Measurements from ENCODE around the gene PRKCE.
A peak's percentile ranks its signal among the peaks of the same experiment; 100 is the strongest.

Gene PRKCE

GRCh38 chr2:45975752-45976517 lies 324.5 kb downstream of the PRKCE start:
- DNase-seq: no peak

GRCh38 chr2:45978302-45978859 lies 326.9 kb downstream of the PRKCE start:
- DNase-seq: no peak

GRCh38 chr2:45979065-45979464 lies 327.6 kb downstream of the PRKCE start:
- peak; percentile 59 to 96 (median 90) for DNase-seq

DNA sequence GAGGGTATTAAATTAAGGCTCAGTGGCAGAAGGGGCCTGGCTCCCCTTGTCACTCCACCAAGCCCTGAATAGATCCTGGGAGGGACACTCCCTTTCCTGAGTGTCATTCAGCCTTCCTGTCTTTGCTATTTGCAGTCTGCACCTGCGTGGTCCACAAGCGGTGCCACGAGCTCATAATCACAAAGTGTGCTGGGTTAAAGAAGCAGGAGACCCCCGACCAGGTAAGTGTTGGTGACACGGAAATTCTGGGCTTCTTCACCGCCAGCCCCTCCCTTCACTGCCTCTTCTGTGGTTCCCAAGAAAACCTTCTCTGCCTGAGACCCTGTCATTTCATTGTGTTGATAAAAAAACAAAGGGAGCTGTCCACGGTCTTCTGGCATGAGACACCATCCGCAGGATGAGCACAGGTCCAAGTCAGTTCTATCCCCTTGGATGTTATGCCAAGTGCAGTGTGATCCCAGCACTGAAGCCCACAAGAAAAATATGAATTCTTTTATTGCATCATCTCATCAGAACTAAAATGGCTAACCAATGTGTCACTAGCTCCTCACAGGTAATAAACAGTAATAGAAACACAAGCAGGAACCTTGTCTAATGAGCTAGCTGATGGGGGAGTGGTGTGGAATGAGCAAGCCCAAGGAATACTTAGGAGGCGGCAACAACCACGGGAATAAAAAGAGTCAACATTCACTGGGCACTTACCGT lies 328.8 kb downstream of the PRKCE start:
- peak; percentile 7 to 50 (median 16) for DNase-seq

- no peak for DNase-seq
These were observed 330.0 kb downstream of the PRKCE start for GRCh38 chr2:45981384-45981930.

GRCh38 chr2:45982096-45982495 lies 330.6 kb downstream of the PRKCE start:
- DNase-seq: no peak

GRCh38 chr2:45983213-45983612 lies 331.7 kb downstream of the PRKCE start:
- DNase-seq: no peak

GRCh38 chr2:45984366-45984765 lies 332.9 kb downstream of the PRKCE start:
- no peak for DNase-seq

DNA sequence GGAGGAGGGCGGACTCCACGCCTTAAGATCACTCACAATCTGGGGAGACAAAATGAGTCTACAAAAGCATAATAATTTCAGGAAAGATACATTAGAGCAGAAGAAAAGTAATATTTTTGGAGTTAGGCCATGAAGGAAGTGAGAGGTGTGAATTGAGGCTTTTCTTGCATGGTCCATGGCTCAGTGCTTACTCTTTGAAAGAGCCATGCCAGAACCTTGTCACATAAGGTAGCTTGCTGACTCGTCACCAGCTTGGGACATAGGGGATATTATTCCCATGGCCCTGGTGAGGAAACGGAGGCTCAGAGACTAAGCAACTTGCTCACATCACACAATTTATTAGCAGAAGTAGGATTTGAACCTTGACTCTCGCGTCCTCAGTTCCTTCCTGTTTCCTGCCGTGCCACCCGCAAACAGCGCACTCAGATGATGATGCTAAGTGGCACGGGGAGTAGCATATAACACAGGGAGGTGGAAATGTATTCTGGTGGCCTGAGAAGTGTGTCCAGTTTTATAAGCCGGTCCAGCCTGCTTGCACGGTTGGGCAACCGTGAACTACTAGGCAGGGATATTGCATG lies 333.5 kb downstream of the PRKCE start:
- DNase-seq: no peak

DNA sequence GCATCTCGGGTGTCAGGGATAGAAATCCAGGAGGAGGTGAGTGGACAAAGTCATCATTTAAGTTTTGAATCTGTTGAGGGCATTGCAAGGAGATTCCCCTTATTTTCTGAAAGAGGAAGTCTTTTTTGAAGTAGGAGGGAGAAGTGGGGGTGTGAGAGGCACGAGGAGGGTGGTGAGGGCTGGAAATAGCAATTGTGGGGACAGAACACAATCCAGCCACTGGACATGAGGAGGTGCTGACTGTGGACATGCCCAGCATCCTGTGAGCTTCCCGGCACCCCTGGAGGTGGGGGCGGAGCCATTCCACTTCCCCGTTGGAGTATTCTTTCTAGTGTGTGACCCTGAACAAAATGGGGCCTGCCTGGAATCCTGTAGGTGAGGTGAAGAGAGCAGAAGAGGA lies 335.0 kb downstream of the PRKCE start:
- peak in 1 of 3 experiments; percentile 16 for DNase-seq

DNA sequence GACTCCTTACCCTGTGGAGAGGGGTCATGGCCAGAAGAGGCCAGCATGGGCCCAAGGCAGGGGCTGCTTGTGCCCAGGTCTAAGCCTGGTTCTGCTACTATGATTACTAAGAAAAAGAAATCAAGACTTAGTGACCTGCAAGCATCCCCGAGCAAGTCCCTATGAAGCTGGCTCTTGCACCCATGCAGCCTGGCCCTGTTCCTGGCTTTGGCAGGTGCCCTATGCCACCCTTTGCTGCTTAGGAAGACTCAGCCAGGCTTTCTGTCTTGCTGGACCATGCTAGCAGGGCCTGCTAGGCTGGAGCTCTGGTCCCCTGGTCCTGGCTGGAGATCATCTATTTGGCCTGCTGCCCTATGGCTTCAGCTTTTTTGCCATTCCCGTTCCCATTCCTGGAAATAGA lies 336.4 kb downstream of the PRKCE start:
- no peak for DNase-seq

DNA sequence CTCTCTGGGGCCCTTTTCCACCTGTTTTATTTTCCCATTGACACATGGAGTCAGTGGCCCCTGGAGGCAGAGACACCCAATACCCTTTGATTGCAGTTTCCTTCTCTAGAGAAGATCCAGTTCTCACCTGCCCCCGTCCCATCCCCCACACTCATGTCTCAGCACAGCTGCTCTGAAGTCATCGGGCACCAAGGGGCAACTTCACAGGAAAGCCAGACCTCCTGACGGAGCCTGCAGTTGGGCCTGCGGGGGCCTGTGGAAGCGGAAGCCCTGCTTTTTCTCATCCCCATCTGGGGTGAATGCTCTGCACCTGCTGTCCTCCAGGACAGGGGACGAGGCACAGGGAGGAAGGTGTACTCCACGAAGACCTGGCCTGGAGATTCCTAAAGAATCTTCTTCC lies 337.4 kb downstream of the PRKCE start:
- DNase-seq: peak in 2 of 3 experiments; percentile 12 to 29

- no peak for DNase-seq
These were observed 338.7 kb downstream of the PRKCE start for GRCh38 chr2:45990131-45990530.

DNA sequence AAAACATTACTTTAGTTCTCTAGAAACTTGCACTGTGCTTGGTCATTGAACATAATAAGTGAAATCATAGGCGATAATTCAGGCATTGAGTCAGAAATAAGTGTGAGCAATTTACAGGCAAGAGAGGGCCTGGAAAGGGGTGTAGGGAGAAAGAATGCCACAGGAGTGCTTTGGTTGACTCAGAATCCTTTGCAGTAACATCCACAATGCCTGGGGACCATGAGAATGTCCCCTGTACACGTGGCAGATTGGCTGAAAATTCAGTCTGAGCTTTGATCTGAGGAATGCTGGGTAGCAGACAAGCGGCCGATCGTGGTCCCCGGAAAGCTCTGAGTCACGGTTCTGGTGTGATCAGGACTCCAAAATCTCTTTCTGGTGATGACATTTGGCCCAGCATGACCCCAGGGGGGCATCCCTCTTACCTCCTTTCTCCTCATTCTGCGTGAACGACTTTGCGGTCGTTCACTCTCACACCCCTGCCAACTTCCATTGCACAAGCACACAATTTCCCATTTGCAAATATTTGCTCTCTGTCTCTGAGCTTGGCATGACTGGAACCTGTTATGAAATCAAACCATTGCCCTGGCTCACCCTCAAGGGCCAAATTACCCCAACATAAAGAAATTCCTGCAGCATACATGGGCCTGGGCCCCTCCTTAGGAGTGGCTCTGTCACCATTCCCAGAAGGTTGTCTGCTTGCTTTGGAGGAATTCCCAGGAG lies 340.7 kb downstream of the PRKCE start:
- DNase-seq: peak in 1 of 3 experiments; percentile 12

DNA sequence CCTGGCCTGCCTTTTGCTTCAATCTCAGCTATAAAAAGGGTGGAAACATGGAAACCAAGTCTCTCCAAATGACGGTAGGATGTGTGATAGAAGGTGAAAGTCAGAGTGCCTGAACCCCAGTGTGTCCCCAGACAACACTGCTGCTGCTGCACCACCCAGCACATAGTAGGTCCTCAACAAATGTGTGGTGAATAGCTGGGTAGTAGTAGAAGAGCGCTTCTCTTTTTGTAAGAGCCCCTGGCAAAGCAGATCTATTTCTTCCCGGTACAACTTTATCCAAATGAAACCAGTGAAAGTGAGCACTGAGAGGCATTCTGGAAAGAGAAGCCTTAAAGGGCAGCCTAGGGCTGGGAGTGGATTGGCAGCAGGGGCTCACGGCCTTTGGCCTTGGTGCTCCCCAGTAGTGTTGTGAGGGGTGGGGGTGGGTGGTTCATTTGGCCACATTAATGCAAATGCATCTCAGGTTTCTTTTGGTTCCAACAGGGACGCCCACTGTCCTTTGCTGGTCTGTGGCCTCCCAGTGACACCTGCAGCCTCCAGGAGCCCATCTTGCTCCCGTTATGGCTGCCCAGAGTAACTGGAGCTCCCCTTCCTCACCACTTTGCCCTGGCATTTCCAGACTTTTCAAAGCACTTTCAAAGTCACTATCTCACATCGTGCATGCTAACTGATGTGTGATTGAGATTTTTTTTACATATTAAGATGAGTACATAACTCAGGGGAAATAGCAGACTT lies 341.4 kb downstream of the PRKCE start:
- DNase-seq: no peak

GRCh38 chr2:45993476-45993991 lies 342.1 kb downstream of the PRKCE start:
- peak; percentile 31 to 84 (median 82) for DNase-seq

DNA sequence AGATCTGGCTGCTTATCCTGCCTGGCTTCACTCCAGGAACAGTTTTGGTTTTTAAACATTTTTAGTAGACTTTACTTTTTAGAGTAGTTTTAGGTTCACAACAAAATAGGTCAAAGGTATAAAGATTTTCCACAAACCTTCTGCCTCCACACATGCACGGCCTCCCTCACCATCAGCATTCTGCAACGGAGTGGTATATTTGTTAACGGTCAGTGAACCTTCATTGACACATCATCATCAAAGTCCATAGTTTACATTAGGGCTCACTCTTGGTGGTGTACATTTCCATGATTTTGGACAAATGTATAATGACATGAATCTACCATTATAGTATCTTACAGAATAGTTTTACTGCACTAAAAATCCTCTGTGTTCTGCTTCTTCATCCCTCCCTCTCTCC lies 342.6 kb downstream of the PRKCE start:
- no peak for DNase-seq

DNA sequence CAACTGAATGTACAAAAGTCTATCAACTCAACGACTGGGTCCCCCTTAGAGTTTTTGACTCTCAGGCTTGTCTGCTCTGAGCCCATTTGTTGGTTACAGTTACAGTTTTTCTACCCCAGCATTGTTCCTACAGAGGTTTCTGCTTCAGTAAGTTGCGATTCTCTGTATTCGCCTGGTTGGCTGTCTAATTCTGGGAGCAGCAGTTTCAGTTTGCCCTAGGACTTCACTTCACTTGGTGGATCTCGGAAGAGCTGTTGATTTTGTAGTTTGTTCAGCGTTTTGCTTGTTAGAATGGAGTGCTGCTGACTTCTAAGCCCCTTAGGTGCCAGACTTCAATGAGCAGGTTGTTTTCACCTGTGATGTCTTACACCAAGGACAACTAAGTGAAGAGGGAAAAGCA lies 349.2 kb downstream of the PRKCE start:
- DNase-seq: no peak

GRCh38 chr2:46001290-46001689 lies 349.8 kb downstream of the PRKCE start:
- DNase-seq: no peak

GRCh38 chr2:46001741-46002506 lies 350.4 kb downstream of the PRKCE start:
- DNase-seq: no peak

DNA sequence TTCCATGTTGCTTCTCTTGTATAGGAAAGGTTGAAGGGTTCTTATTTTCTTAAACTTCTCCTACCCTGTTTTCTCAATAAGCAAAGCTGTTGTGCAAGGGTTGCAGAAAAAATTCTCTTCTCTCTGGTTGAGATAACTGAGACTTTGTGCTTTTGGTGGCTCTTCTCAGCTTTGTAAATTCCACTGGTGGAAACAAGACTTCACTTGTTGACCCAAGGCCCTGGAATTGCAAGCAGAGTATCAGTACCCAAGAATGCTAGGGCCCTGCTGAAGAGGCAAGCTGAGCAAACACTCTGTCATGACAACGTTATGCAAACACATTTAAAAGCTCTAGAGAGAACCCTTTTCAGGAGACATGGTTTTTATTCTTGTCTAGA lies 351.0 kb downstream of the PRKCE start:
- DNase-seq: peak; percentile 15 to 71 (median 42)
